Measurements from ENCODE around the gene RFX4. TPM values are rescaled to one million over a fixed set of nuclear protein-coding genes. Genes with fewer than 3 reads are reported as not detected.

RFX4 gene
- total RNA-seq, 1 donor from 2014 or later, result 3.4 TPM

DNA sequence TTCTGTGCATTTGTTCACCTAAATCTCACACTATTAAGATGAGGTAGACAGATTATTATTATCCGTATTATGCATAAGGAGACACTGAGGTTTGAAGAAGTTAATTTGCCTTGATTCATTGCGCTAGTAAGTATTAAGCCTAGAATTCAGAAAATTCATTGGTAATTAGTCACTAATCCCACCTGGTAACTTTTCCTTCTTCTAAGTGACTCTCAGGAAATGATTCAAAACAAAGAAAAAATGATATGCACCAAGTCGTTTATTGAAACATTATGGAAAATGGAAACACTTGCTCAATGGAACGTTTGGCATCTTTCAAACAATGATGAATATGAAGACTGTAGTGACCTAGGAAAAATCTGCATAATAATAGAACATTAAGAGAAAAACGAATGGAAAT, 15.2 kb downstream of the RFX4 start:
- no peak overlapping the region for H3K27ac ChIP-seq
- H3K4me1 ChIP-seq, result peaks cover 20% of the 10 kb centered on the region
- peaks cover 61% of the 10 kb centered on the region for H3K27me3 ChIP-seq
- H3K4me3 Mint-ChIP-seq, result no peak overlapping the region
- no peaks in the 10 kb centered on the region for H3K36me3 ChIP-seq
- no peaks in the 10 kb centered on the region for H3K27me3 Mint-ChIP-seq (ENCODE audit: insufficient read depth, low read depth)
- no peak overlapping the region for H3K27ac Mint-ChIP-seq
- no peaks in the 10 kb centered on the region for H3K79me2 ChIP-seq (ENCODE audit: low read depth)
- H3F3A ChIP-seq (ENCODE audit: low read depth), result peaks cover 7% of the 10 kb centered on the region
- H3K4me1 Mint-ChIP-seq, result peaks cover 73% of the 10 kb centered on the region
- no peaks in the 10 kb centered on the region for H4K20me1 ChIP-seq (ENCODE audit: low read depth)
- DNase-seq (ENCODE audit: low spot score), result no peak
- no peak for TF ChIP-seq EZH2 (IDR thresholded peaks at IDR 0.05)
- TF ChIP-seq, protein P1, sequence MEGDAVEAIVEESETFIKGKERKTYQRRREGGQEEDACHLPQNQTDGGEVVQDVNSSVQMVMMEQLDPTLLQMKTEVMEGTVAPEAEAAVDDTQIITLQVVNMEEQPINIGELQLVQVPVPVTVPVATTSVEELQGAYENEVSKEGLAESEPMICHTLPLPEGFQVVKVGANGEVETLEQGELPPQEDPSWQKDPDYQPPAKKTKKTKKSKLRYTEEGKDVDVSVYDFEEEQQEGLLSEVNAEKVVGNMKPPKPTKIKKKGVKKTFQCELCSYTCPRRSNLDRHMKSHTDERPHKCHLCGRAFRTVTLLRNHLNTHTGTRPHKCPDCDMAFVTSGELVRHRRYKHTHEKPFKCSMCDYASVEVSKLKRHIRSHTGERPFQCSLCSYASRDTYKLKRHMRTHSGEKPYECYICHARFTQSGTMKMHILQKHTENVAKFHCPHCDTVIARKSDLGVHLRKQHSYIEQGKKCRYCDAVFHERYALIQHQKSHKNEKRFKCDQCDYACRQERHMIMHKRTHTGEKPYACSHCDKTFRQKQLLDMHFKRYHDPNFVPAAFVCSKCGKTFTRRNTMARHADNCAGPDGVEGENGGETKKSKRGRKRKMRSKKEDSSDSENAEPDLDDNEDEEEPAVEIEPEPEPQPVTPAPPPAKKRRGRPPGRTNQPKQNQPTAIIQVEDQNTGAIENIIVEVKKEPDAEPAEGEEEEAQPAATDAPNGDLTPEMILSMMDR (IDR thresholded peaks at IDR 0.05), result no peak
- no peak for TF ChIP-seq EZH2phosphoT487 (IDR thresholded peaks at IDR 0.05)
- H3K9ac ChIP-seq, result no peak overlapping the region
- H2AFZ ChIP-seq (replicated peaks), result no peak overlapping the region
- peaks cover 56% of the 10 kb centered on the region for H3K36me3 Mint-ChIP-seq
- H3K4me2 ChIP-seq, result no peak overlapping the region
- no peaks in the 10 kb centered on the region for H3K9me3 ChIP-seq (ENCODE audit: low read depth)
- no peak overlapping the region for H3K4me3 ChIP-seq
- no peaks in the 10 kb centered on the region for H3K9me3 Mint-ChIP-seq

DNA sequence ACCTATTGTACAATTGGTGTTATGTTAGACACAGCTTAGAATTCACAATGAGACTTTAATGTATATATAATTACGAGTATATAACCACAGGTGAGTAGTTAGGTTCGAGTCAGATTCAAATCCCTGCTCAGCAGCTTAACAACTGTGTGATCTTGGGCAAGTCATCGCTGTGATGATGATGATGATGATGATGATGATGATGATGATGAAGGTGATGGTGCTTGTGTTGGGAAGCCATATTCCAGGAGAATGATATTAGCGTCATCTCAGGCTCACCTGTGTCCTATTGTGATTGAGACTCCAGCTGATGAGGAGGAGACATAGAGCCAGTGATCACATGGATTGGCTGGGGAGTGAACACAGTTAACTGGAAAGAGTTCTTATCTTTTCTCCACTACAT, 16.5 kb downstream of the RFX4 start:
- TF ChIP-seq EZH2 (IDR thresholded peaks at IDR 0.05) (no peak), EZH2phosphoT487 (IDR thresholded peaks at IDR 0.05) (no peak)
- TF ChIP-seq, protein P1 (IDR thresholded peaks at IDR 0.05), result no peak
- no peaks in the 10 kb centered on the region for H4K20me1 ChIP-seq (ENCODE audit: low read depth)
- no peak overlapping the region for H3K4me2 ChIP-seq
- no peak overlapping the region for H3K4me3 ChIP-seq
- H3K4me1 Mint-ChIP-seq, result peaks cover 66% of the 10 kb centered on the region
- DNase-seq (ENCODE audit: low spot score), result no peak
- peaks cover 58% of the 10 kb centered on the region for H3K36me3 Mint-ChIP-seq
- no peak overlapping the region for H3K27ac Mint-ChIP-seq
- peaks cover 20% of the 10 kb centered on the region for H3K4me1 ChIP-seq
- no peaks in the 10 kb centered on the region for H3K9me3 ChIP-seq (ENCODE audit: low read depth)
- no peaks in the 10 kb centered on the region for H3K36me3 ChIP-seq
- H3K4me3 Mint-ChIP-seq, result no peak overlapping the region
- no peak overlapping the region for H3K27ac ChIP-seq
- no peaks in the 10 kb centered on the region for H3K9me3 Mint-ChIP-seq
- H2AFZ ChIP-seq (replicated peaks), result no peak overlapping the region
- H3F3A ChIP-seq (ENCODE audit: low read depth), result peaks cover 7% of the 10 kb centered on the region
- H3K27me3 ChIP-seq, result peaks cover 48% of the 10 kb centered on the region
- no peak overlapping the region for H3K9ac ChIP-seq
- H3K79me2 ChIP-seq (ENCODE audit: low read depth), result no peaks in the 10 kb centered on the region
- peaks cover 2% of the 10 kb centered on the region for H3K27me3 Mint-ChIP-seq (ENCODE audit: insufficient read depth, low read depth)

DNA sequence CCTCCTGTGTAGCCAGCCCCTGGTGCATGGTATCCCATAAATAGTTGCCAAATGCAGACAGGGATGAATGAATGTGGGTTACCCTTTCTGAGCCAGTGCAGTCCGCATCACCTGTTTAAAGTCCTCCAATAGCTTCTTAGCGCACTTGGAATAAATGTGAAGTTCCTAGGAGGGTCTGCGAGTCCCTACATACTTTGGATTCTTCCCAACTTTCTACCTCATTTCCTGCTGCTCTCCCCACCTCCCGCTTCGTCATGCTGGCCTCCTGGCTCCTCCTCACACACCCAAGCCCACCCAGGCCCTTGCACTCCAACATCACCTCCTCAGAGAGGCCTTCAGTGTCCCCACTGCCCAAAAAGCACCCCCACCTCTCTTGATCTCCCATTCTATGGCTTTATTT, 17.7 kb downstream of the RFX4 start:
- Histone ChIP-seq H2AFZ (replicated peaks) (no peak overlapping the region), H3K4me2 (peak overlapping the region; percentile 15), H3K4me3 (no peak overlapping the region), H4K20me1 (ENCODE audit: low read depth) (no peaks in the 10 kb centered on the region), H3K27ac (no peak overlapping the region), H3K27me3 (peaks cover 36% of the 10 kb centered on the region), H3K4me1 (peaks cover 20% of the 10 kb centered on the region), H3F3A (ENCODE audit: low read depth) (peaks cover 7% of the 10 kb centered on the region), H3K9me3 (ENCODE audit: low read depth) (no peaks in the 10 kb centered on the region), H3K36me3 (no peaks in the 10 kb centered on the region), H3K9ac (no peak overlapping the region), H3K79me2 (ENCODE audit: low read depth) (no peaks in the 10 kb centered on the region)
- H3K36me3 Mint-ChIP-seq, result peaks cover 58% of the 10 kb centered on the region
- DNase-seq (ENCODE audit: low spot score), result no peak
- H3K4me3 Mint-ChIP-seq, result peak overlapping the region; percentile 40
- TF ChIP-seq, protein P1 (IDR thresholded peaks at IDR 0.05), result no peak
- TF ChIP-seq EZH2 (IDR thresholded peaks at IDR 0.05), result no peak
- TF ChIP-seq EZH2phosphoT487 (IDR thresholded peaks at IDR 0.05), result no peak
- H3K27me3 Mint-ChIP-seq (ENCODE audit: insufficient read depth, low read depth), result peaks cover 2% of the 10 kb centered on the region
- H3K4me1 Mint-ChIP-seq, result peaks cover 61% of the 10 kb centered on the region
- no peaks in the 10 kb centered on the region for H3K9me3 Mint-ChIP-seq
- peak overlapping the region; percentile 76 for H3K27ac Mint-ChIP-seq

All from neural progenitor cell (in vitro differentiated cells).